ENCODE measurements around the gene MCF2L. TPM values are rescaled to one million over a fixed set of nuclear protein-coding genes. Genes with fewer than 3 reads are reported as not detected.

Gene MCF2L
- total RNA-seq, 1 donor from 2014 or later: 12.3 TPM

DNA sequence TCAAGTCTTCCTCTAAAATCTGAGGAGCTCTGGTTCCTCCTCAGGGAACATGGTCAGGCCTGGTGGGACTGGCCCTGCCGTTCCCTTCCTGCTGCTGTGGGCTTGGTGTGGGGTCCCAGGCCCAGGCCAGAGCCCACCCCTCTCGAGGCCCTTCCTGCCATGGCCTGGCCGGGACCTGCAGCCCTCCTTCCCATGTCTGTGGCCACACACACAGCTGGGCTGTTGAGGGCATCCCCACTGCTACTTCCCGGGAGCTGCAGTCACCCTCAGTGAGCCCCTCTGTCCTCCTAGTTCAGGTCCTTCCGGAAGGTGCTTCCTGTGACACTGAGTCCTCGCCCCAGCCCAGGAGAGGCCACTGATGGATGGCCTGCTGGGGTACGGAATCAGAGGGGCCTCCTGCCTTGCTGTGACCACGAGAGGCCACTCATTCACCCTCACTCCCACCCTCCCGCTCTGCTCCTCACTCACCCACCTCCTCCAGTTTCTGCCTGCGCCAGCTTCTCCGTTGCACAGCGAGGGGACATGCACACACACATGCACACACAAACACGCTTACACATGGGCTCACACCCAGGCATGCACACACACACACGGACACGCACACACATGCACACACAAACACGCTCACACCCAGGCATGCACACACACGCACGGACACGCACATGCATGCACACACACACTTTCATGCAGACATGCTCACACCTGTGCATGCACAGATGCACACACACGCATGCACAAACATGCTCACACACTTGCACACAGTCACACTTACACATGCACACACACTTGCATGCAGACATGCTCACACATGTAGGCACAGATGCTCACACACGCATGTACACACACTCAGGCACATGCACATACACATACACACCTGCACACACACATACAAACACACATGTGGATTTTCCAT, 7.3 kb upstream of the MCF2L start:
- Histone ChIP-seq H3K27me3 (ENCODE audit: control insufficient read depth, insufficient read depth, low read length) (peaks cover 13% of the 10 kb centered on the region), H3K4me3 (ENCODE audit: low read depth, low read length) (no peak overlapping the region), H3K36me3 (ENCODE audit: control insufficient read depth, insufficient read depth, low read length) (no peaks in the 10 kb centered on the region)
- no peak for TF ChIP-seq CTCF (IDR thresholded peaks at IDR 0.05; ENCODE audit: insufficient read depth, low read length, poor library complexity, severe bottlenecking)
- no peak for DNase-seq (ENCODE audit: low read depth)

- H3K4me3 ChIP-seq (ENCODE audit: low read depth, low read length): no peak overlapping the region
- H3K27me3 ChIP-seq (ENCODE audit: control insufficient read depth, insufficient read depth, low read length): peaks cover 16% of the 10 kb centered on the region
- DNase-seq (ENCODE audit: low read depth): no peak
- no peaks in the 10 kb centered on the region for H3K36me3 ChIP-seq (ENCODE audit: control insufficient read depth, insufficient read depth, low read length)
- TF ChIP-seq CTCF (IDR thresholded peaks at IDR 0.05; ENCODE audit: insufficient read depth, low read length, poor library complexity, severe bottlenecking): no peak
Observed at GRCh38 chr13:112962396-112962795, 6.6 kb upstream of the MCF2L start.

DNA sequence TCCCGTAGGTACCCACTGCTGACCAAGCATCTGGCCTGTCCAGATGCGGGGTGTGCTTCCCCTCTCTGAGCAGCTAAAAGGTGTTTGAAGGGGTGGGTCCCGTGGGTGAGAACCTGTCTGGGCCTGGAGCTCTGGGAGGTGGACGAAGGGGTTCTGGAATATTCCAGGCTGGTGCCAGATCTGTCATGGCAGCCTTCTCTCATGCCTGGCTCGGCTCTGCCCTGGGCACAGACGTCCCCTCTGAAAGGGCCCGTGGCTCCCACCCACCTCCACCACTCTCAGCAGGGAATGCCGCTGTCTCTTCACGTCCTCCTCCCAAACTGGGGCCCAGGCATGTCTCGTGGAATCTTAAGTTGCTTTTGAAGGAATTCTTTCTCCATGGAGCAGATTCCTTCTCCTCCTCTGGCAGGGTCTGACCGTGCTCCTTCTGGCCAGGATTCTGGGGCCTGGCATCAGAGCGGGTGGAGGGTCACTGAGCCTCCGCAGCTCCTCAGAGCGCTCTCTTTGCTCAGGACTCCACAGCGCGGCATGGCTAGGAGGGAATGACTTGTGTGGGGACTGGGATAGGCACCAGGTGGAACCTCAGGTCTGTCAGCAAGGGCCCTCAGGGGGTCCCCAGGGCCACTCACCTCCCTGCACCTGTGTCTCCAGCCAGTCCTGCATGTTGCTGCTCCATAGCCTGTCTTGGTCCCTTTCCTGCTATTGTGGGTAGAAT, 5.9 kb upstream of the MCF2L start:
- no peaks in the 10 kb centered on the region for H3K36me3 ChIP-seq (ENCODE audit: control insufficient read depth, insufficient read depth, low read length)
- no peak for TF ChIP-seq CTCF (IDR thresholded peaks at IDR 0.05; ENCODE audit: insufficient read depth, low read length, poor library complexity, severe bottlenecking)
- DNase-seq (ENCODE audit: low read depth): no peak
- H3K4me3 ChIP-seq (ENCODE audit: low read depth, low read length): no peak overlapping the region
- peaks cover 21% of the 10 kb centered on the region for H3K27me3 ChIP-seq (ENCODE audit: control insufficient read depth, insufficient read depth, low read length)

DNA sequence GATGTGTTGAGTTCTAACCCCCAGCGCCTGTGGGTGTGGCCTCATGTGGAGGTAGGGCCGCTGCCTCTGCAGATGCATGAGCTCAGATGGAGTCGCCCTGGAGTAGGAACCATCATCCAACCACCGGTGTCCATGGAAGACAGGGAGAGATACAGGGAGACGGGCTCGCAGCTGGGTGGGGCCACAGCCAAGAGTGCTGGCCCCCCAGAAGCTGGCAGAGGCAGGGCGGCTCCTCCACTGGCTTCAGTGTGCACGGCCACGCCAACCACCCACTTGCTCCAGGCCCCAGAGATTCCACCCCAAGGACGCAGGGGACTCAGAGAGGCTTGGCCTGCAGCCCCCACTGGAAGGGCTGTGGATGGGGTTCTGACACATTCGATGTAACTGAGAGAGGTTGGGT, 5.4 kb upstream of the MCF2L start:
- H3K27me3 ChIP-seq (ENCODE audit: control insufficient read depth, insufficient read depth, low read length): peaks cover 26% of the 10 kb centered on the region
- H3K4me3 ChIP-seq (ENCODE audit: low read depth, low read length): no peak overlapping the region
- no peak for TF ChIP-seq CTCF (IDR thresholded peaks at IDR 0.05; ENCODE audit: insufficient read depth, low read length, poor library complexity, severe bottlenecking)
- DNase-seq (ENCODE audit: low read depth): no peak
- H3K36me3 ChIP-seq (ENCODE audit: control insufficient read depth, insufficient read depth, low read length): no peaks in the 10 kb centered on the region

DNA sequence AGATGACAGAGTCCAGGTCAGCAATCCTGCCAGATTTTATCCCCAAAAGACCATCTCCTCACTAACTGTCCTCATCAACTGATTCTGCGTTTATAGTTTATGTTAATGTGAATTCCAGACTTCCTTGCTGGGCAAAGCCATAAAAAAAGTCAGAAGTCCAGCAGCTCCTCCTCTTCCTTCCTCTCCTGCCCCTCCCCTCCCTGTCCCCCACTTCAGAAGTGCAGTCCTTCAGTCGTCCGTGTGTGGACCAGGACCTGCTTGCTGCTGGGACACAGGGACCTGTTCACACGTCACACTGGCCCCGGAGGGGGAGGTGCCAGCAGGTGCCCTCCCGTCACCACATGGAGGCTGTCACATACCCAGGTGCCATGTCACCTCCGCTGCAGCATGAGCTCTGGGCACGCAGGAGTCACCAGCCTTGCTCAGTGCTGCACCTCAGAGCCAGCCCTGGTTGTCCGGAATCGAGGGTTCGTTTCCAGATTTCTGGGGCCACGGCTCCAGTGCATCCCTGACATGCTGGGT, 4.0 kb upstream of the MCF2L start:
- Histone ChIP-seq H3K27me3 (ENCODE audit: control insufficient read depth, insufficient read depth, low read length) (peaks cover 39% of the 10 kb centered on the region), H3K36me3 (ENCODE audit: control insufficient read depth, insufficient read depth, low read length) (no peaks in the 10 kb centered on the region), H3K4me3 (ENCODE audit: low read depth, low read length) (no peak overlapping the region)
- TF ChIP-seq CTCF (IDR thresholded peaks at IDR 0.05; ENCODE audit: insufficient read depth, low read length, poor library complexity, severe bottlenecking): no peak
- no peak for DNase-seq (ENCODE audit: low read depth)
